ENCODE measurements around the gene SLC36A4.

DNA sequence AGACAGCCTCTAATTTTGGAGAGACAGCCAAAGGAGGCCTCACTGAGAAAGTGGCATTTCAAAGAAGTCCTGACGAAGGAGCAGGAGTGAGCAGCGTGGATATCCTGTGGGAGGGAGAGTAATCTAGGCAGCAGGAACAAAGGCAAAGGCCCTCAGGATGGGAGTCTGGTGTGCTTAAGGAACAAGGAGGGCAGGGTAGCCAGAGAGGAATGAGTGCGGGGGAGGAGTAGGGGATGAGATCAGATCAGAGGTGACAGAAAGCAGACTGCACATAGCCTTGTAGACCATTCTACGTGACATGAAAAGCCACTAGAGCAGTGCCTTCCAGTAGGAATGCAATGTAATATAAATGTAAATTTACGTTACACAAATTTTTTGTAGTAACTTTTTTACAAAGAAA lies 5.6 kb downstream of the SLC36A4 start:
- TF ChIP-seq, protein P1, sequence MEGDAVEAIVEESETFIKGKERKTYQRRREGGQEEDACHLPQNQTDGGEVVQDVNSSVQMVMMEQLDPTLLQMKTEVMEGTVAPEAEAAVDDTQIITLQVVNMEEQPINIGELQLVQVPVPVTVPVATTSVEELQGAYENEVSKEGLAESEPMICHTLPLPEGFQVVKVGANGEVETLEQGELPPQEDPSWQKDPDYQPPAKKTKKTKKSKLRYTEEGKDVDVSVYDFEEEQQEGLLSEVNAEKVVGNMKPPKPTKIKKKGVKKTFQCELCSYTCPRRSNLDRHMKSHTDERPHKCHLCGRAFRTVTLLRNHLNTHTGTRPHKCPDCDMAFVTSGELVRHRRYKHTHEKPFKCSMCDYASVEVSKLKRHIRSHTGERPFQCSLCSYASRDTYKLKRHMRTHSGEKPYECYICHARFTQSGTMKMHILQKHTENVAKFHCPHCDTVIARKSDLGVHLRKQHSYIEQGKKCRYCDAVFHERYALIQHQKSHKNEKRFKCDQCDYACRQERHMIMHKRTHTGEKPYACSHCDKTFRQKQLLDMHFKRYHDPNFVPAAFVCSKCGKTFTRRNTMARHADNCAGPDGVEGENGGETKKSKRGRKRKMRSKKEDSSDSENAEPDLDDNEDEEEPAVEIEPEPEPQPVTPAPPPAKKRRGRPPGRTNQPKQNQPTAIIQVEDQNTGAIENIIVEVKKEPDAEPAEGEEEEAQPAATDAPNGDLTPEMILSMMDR (IDR thresholded peaks at IDR 0.05): no peak
- TF ChIP-seq POLR2A (IDR thresholded peaks at IDR 0.05): no peak

Data from esophagus squamous epithelium (tissue), 4 donors.